ENCODE measurements around the gene DDX54.

- TF ChIP-seq POLR2AphosphoS5 (IDR thresholded peaks at IDR 0.05; ENCODE audit: borderline replicate concordance, low read depth, low read length) (no peak), EZH2 (IDR thresholded peaks at IDR 0.05) (no peak), FOXP2 (optimal IDR thresholded peaks at IDR 0.05; ENCODE audit: control extremely low read depth, extremely low read length, insufficient read depth) (no peak)
Observed at GRCh38 chr12:113116875-113117274, 68.4 kb downstream of the DDX54 start.

All from SK-N-MC (cell line).